HG03103 (cell line): Measurements from ENCODE around the gene CDR2L.
"Not testable (repeated sequence)": the region's sequence is repeated elsewhere in the genome, so short reads cannot be mapped to it uniquely, and the experiment has no call there.

Experiments used
- ATAC-seq: cut with Tn5 transposase; IDR thresholded peaks from one replicate; pipeline ENCODE4 v1.9.1; 2021; ENCODE audit warnings: low read depth; ENCODE audit not compliant: unreplicated experiment

Gene CDR2L

GRCh38 chr17:74957935-74958740 lies 29.3 kb upstream of the CDR2L start:
- no peak for ATAC-seq

GRCh38 chr17:74959826-74960515 lies 27.5 kb upstream of the CDR2L start:
- no peak for ATAC-seq

GRCh38 chr17:74960570-74961342 lies 26.7 kb upstream of the CDR2L start:
- no peak for ATAC-seq

GRCh38 chr17:74961657-74962350 lies 25.6 kb upstream of the CDR2L start:
- no peak for ATAC-seq

GRCh38 chr17:74962622-74963394 lies 24.6 kb upstream of the CDR2L start:
- ATAC-seq: no peak

- no peak for ATAC-seq
Measured at GRCh38 chr17:74963656-74964055, 23.8 kb upstream of the CDR2L start.

GRCh38 chr17:74964246-74964761 lies 23.1 kb upstream of the CDR2L start:
- ATAC-seq: no peak

- ATAC-seq: no peak
Measured at GRCh38 chr17:74964988-74965622, 22.3 kb upstream of the CDR2L start.

- ATAC-seq: no peak
Measured at GRCh38 chr17:74968361-74968780, 19.1 kb upstream of the CDR2L start.

GRCh38 chr17:74969501-74969900 lies 17.9 kb upstream of the CDR2L start:
- ATAC-seq: not testable (repeated sequence)

GRCh38 chr17:74970395-74970794 lies 17.0 kb upstream of the CDR2L start:
- ATAC-seq: no peak

- no peak for ATAC-seq
Measured at GRCh38 chr17:74971069-74971841, 16.2 kb upstream of the CDR2L start.

- ATAC-seq: no peak
Measured at GRCh38 chr17:74971842-74972106, 15.7 kb upstream of the CDR2L start.

- ATAC-seq: no peak
Measured at GRCh38 chr17:74972107-74972972, 15.1 kb upstream of the CDR2L start, which contains the start of gene HID1. TSS of gene HID1 (minus strand) at chr17:74972759. CDS start at chr17:74972656, 103 bp downstream.

- no peak for ATAC-seq
Measured at GRCh38 chr17:74972973-74973328, 14.5 kb upstream of the CDR2L start.

GRCh38 chr17:74975943-74976342 lies 11.5 kb upstream of the CDR2L start:
- no peak for ATAC-seq

GRCh38 chr17:74977802-74978201 lies 9.6 kb upstream of the CDR2L start:
- no peak for ATAC-seq

- ATAC-seq: no peak
Measured at GRCh38 chr17:74978240-74978639, 9.2 kb upstream of the CDR2L start.
